Measurements from ENCODE around the gene ZNF609. TPM values are rescaled to one million over a fixed set of nuclear protein-coding genes. Genes with fewer than 3 reads are reported as not detected.

Gene ZNF609
- total RNA-seq, 1 donor from 2014 or later: 21.5 TPM

- TF ChIP-seq CTCF (IDR thresholded peaks at IDR 0.05) (no peak), EZH2 (IDR thresholded peaks at IDR 0.05) (no peak), EZH2phosphoT487 (IDR thresholded peaks at IDR 0.05) (no peak)
- H3K4me3 Mint-ChIP-seq: no peak overlapping the region
- no peaks in the 10 kb centered on the region for H3K27me3 ChIP-seq
- peaks cover 3% of the 10 kb centered on the region for H3K4me1 ChIP-seq
- no peak overlapping the region for H3K9ac ChIP-seq
- peaks cover 40% of the 10 kb centered on the region for H3K36me3 Mint-ChIP-seq
- peaks cover 3% of the 10 kb centered on the region for H3K27me3 Mint-ChIP-seq (ENCODE audit: insufficient read depth, low read depth)
- no peaks in the 10 kb centered on the region for H3K36me3 ChIP-seq
- H3K27ac ChIP-seq: no peak overlapping the region
- H3K9me3 ChIP-seq (ENCODE audit: low read depth): no peaks in the 10 kb centered on the region
- peaks cover 90% of the 10 kb centered on the region for H3K79me2 ChIP-seq (ENCODE audit: low read depth)
- H3K27ac Mint-ChIP-seq: no peak overlapping the region
- H3K4me3 ChIP-seq: no peak overlapping the region
- H4K20me1 ChIP-seq (ENCODE audit: low read depth): peaks cover 8% of the 10 kb centered on the region
- H2AFZ ChIP-seq (replicated peaks): no peak overlapping the region
- peaks cover 34% of the 10 kb centered on the region for H3K9me3 Mint-ChIP-seq
- H3K4me2 ChIP-seq: no peak overlapping the region
- peaks cover 2% of the 10 kb centered on the region for H3F3A ChIP-seq (ENCODE audit: low read depth)
- no peak for DNase-seq (ENCODE audit: low spot score)
- H3K4me1 Mint-ChIP-seq: peaks cover 2% of the 10 kb centered on the region
Observed at GRCh38 chr15:64581408-64581761, 121.0 kb downstream of the ZNF609 start.

- DNase-seq (ENCODE audit: low spot score): no peak
Observed at GRCh38 chr15:64582202-64582601, 121.8 kb downstream of the ZNF609 start.

GRCh38 chr15:64583519-64583918 lies 123.1 kb downstream of the ZNF609 start:
- DNase-seq (ENCODE audit: low spot score): no peak
- Histone ChIP-seq H3F3A (ENCODE audit: low read depth) (no peaks in the 10 kb centered on the region), H3K79me2 (ENCODE audit: low read depth) (peaks cover 97% of the 10 kb centered on the region), H3K9ac (no peak overlapping the region), H3K27ac (no peak overlapping the region), H4K20me1 (ENCODE audit: low read depth) (peaks cover 8% of the 10 kb centered on the region), H3K4me2 (no peak overlapping the region), H3K4me3 (no peak overlapping the region), H3K27me3 (no peaks in the 10 kb centered on the region), H3K9me3 (ENCODE audit: low read depth) (no peaks in the 10 kb centered on the region), H3K4me1 (peaks cover 3% of the 10 kb centered on the region), H2AFZ (replicated peaks) (no peak overlapping the region), H3K36me3 (no peaks in the 10 kb centered on the region)
- no peak for TF ChIP-seq EZH2 (IDR thresholded peaks at IDR 0.05)
- TF ChIP-seq EZH2phosphoT487 (IDR thresholded peaks at IDR 0.05): no peak
- no peak for TF ChIP-seq CTCF (IDR thresholded peaks at IDR 0.05)
- peaks cover 5% of the 10 kb centered on the region for H3K27me3 Mint-ChIP-seq (ENCODE audit: insufficient read depth, low read depth)
- H3K9me3 Mint-ChIP-seq: peaks cover 33% of the 10 kb centered on the region
- H3K36me3 Mint-ChIP-seq: peaks cover 41% of the 10 kb centered on the region
- H3K27ac Mint-ChIP-seq: no peak overlapping the region
- H3K4me1 Mint-ChIP-seq: peaks cover 4% of the 10 kb centered on the region
- no peak overlapping the region for H3K4me3 Mint-ChIP-seq

More at GRCh38 chr15:64582202-64582601, 121.8 kb downstream of the ZNF609 start:
- Histone ChIP-seq H3K4me2 (no peak overlapping the region), H3K36me3 (no peaks in the 10 kb centered on the region), H3K9ac (no peak overlapping the region), H3K4me3 (no peak overlapping the region), H3K4me1 (peaks cover 3% of the 10 kb centered on the region), H3F3A (ENCODE audit: low read depth) (no peaks in the 10 kb centered on the region), H2AFZ (replicated peaks) (no peak overlapping the region), H4K20me1 (ENCODE audit: low read depth) (peaks cover 8% of the 10 kb centered on the region), H3K27me3 (no peaks in the 10 kb centered on the region), H3K27ac (no peak overlapping the region), H3K79me2 (ENCODE audit: low read depth) (peaks cover 96% of the 10 kb centered on the region), H3K9me3 (ENCODE audit: low read depth) (no peaks in the 10 kb centered on the region)
- Mint-ChIP-seq H3K9me3 (peaks cover 34% of the 10 kb centered on the region), H3K4me3 (no peak overlapping the region), H3K27me3 (ENCODE audit: insufficient read depth, low read depth) (peaks cover 3% of the 10 kb centered on the region), H3K4me1 (peaks cover 4% of the 10 kb centered on the region), H3K36me3 (peaks cover 38% of the 10 kb centered on the region), H3K27ac (no peak overlapping the region)
- no peak for TF ChIP-seq CTCF (IDR thresholded peaks at IDR 0.05)
- no peak for TF ChIP-seq EZH2phosphoT487 (IDR thresholded peaks at IDR 0.05)
- no peak for TF ChIP-seq EZH2 (IDR thresholded peaks at IDR 0.05)

Measured in neural progenitor cell (in vitro differentiated cells).